ENCODE measurements around the gene S100A12.

Gene S100A12

DNA sequence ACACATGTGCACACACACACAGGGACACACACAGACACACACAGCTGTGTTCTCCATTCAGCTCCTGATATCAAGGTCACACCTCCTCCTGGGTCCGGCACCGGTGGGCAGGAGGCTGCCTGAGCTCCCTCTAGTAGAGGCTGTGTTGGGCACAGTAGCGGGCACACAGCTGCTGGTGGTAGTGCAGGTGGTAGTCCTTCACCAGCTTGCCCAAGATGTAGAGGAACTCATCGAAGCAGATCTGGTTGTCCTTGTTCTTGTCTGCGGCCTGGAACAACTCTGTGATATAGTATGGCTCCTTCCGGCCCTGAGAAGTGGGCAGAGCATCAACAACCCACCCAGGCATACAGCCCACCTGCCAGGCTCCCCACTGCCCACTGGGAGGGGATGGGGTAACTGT lies 21.0 kb upstream of the S100A12 start:
- FAIRE-seq, result no peak

DNA sequence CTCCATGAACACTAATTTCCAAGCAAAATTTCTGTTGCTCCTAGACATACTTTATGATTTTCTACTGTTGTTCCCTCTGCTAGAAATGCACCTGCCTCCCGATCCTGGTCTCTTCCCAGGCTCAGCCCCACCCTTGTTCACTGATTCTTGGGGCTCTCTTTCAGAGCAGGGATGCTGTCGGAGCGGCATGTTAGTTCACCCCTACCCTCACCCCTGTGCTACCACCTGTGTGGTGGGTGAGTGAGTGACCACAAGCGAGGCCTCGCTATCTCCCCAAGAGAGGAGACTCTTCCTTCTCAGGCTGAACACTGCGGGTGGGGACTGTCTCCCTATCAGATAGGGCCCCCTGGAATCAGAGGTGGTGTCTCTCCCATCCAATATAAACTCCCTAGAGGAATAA lies 20.4 kb upstream of the S100A12 start:
- FAIRE-seq, result no peak

DNA sequence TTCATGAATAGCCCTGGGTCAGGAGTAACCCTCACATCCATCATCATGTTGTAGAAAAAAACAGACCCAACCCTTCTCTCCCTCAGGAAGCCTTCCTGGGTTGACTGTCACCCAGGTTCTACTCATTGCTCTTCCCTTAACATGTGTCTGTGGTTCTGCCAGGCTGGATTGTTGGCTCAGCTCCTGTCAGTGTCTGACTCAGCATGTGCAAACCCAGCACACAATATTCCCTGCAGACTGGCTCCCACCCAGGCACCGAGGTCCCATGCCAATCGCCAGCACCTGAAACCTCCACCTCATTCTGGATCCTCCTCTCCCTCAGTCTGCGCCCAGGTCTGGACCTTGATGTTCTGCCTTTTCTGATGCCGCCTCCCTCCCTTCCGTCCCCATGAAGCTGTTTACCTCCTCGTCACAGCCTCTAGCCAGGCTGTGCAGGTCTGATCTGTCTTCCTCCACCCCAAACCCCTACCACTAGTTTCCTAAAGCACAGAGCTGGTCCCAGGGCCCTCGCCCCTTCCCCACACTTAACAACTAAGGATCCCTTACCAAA lies 19.8 kb upstream of the S100A12 start:
- no peak for FAIRE-seq

DNA sequence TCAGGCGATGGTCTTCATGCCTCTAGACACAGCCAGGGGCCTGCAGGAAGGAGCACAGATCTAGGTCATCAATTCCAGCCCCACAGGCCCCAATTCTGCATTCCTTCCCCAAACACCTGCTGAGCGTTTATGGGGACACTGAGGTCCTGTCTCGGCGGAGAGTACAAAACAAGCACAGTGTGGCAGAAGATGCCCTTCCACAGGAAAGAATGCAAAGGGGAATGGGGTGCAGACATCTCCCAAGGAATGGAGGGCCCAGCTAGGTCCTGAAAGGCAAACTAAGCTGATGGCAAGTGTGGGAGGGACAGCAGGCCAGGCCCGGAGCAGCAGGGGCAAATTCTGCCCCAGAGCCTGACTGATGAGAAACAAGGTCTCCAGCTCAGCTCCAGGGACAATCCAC lies 19.0 kb upstream of the S100A12 start:
- FAIRE-seq, result no peak

DNA sequence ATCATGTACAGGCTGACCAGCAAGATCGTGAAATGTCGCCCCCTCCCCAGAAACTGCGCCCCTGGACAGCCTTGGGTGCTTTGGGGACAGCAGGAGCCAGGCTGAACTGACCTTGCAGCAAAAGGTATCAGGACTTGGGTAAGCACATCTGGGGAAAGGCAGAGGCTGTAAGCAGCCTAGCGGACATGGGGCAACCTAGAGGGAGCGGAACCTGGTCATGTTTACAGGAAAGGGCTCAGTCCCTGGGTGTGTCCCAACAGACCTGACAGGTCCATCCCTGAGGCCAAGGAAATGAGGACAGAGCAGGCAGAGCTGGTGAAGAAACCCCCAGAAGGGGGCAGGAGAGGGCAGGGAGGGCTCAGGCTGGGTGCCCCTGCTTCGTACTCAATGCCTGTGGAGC lies 18.5 kb upstream of the S100A12 start:
- FAIRE-seq, result no peak

DNA sequence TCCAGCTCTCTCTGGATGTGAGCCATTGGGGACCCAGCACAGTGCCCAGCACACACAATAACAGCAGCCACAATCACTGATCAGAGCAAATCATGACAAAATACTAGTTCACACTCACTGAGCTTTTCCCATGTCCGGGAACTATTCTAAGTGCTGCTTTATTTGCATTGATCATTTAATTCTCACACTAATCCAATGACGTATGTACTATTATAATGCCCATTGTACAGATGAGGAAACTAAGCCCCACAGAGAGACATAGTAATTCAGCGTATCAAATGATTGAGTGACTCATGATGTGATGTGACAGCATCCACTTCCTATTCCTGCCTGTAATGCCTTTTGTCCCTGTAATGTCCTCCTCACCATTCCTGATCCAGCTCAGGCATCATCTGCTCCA lies 17.4 kb upstream of the S100A12 start:
- FAIRE-seq, result no peak

DNA sequence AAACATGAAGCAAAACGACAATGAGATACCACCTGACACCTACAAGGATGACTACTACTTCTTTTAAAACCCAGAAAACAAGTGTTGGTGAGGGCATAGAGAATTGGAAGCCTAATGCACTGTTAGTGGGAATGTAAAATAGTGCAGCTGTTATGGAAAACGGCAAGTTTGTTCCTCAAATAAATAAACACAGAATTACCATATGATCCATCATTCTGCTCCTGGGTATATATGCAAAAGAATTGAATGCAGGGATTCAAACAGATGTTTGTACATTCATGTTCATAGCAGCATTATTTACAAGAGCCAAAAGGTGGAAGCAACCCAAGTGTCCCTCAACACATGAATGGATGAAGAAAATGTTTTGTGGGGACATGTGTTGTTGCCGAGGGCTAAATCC lies 16.8 kb upstream of the S100A12 start:
- FAIRE-seq, result no peak

DNA sequence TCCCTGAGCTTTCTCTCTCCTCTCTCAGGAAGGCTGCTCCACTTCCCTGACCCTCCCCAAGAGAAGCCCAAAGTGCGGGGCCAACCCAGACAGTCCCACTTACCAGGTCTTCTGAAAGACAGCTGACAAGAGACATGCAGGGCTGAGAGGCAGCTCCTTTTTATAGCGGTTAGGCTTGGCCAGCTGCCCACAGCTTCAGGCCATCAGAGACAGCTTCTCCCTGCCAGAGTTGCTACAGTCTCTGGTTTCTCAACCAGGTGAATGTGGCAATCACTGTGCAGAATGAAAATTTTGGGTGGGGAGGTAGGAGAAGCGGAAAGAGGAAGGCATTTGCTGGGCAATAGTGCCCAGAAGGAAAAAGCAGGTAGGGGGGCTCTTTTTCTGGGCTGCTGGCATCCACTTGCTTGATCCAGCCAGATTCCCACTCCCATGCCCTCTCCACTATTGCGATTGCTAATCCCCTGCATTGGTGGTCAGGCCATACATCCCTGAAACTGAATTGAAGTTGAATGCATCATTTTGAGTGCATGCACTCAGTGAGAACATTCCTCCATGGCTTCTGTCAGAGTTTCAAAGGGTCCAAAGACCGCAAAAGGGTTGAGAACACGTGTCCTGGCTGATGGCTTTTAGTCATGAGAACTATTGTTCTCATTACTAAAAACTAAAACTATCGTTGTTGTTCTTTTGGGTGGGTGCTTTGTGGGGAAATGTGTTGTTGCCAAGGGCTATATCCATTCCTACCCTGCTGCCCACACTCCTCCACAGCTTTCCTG lies 15.7 kb upstream of the S100A12 start, which contains the start of gene S100A8:
Gene S100A8 (minus strand): TSS at position 136 of the 773 bp plus-strand sequence. CDS start 538 bp downstream, outside the sequence.
- no peak for FAIRE-seq

DNA sequence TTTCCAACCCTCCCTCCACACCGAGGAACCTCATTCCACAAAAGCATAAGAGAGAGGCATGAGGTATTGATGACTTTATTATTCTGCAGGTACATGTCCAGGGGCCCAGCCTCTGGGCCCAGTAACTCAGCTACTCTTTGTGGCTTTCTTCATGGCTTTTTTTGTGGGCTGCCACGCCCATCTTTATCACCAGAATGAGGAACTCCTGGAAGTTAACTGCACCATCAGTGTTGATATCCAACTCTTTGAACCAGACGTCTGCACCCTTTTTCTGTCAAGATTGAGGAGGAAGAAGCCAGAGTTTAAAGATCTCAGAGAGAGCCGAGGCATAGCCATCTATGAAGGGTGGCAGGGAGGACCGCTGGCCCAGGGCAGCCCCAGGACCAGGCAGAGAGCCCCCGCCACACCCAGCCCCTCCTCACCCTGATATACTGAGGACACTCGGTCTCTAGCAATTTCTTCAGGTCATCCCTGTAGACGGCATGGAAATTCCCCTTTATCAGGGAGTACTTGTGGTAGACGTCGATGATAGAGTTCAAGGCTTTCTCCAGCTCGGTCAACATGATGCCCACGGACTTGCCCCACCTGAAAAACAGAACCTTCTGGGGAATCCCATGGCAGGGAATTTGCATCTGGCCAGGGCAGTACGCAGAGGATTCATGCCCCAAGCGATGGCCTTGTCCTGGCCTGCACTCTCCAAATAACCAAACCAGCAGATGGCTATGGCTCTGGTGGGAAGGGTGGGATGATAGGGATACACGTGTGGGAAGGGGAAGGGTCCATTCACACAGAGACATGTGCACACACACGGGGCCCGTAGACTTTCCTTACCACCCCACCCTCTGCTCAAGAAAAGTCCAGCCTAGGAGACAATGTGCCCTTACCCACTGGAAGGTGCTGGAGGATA lies 14.8 kb upstream of the S100A12 start:
- no peak for FAIRE-seq

DNA sequence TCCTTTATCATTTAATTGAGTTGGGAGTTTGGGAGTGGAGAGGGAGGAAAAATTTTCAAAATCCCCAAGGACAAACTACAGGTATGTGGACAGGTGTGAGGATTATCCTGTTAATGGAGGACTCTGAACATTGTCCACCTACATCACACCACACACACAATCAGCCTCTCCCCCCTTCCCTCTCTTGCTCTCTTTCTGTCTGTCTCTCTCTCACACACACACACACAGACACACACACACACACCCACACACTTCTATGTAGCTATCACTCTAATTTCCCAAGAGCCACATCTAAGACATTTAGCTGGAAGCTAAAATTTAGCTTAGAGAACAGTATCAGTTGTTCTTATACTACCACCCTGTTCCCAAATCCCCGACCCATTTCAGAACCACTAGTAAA lies 14.0 kb upstream of the S100A12 start:
- FAIRE-seq, result no peak

DNA sequence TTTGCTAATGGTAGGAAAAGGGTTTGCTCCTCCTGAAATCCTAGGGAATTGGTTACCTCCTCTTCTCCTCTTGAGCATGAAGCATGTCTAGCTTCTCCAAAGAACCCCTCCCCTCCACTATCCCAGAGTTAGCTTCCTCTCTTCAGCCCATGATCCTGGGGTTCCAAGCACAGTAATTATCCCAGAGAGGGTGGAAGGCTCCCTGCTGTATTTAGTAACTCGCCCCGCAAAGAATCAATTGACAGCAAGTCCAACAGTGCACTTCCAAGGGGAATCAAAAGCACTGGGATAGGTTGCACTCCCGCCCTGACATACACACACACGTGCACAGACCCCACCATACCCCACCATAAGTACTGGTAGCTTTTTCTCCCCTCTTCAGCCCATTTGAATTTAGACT lies 12.4 kb upstream of the S100A12 start:
- no peak for FAIRE-seq

DNA sequence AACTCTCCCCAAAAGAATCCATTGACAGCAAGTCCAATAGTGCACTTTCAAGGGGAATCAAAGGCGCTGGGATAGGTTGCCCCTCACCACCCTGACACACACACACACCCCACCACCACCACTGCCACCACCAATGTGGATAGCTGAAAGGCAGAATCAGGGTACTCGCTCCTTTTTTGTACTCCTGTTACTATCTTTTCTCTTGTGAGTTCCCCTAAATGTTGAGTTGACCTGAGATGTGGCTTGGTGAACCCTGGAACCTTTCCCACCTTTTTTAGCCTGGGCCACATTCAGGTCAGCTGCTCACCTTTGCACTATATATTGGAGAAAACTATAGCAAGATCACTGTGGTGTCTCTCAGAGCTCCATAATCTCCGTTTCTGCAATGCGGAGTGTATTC lies 11.6 kb upstream of the S100A12 start:
- no peak for FAIRE-seq

DNA sequence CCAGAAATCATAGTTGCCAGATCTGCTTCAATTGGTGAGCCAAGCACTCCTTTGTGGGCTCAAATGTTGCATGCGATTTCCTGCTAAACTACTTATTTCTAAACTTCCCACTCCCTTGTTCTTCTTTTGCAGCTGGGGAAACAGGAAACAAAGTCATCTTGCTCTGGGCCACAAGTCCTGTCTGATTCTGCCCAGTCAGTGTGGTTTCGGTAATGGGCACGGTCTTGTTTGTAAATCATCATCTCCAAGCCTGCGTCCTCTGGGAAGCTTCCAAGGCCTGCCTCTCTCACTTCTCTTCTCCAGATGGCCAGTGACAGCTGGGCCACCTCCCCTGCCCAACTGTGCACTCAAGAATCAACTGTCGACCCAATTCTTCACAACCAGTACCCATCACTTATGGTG lies 11.1 kb upstream of the S100A12 start:
- FAIRE-seq, result no peak

DNA sequence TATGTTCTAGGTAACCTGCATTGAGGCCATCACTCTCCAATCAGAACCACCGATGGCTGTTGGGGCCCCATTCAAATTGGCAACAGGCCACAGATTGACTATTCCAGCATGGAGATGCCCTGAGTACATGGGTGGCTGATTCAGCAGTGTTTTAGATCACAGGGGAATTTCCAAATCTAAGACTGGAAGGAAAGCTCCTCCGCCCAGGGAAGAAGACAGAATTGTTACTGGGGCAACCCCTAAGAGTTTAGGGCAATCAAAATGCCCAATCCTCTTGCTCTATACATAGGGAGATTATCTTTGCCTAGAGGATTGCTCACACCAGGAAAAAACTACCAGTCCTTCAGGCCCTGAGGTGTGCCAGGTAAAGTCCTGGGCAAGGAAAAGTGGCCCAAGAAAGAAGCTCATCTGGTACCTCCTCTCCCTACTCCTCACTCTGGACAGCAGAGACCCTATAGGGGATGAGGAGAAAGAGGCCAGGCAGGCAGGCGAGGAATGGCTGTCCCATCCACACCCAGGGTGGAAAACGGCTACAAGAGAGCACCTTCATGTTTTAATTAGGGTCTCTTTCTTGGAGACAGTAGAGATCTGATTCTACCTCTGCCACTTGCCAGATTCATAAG lies 9.6 kb upstream of the S100A12 start:
- FAIRE-seq, result no peak

DNA sequence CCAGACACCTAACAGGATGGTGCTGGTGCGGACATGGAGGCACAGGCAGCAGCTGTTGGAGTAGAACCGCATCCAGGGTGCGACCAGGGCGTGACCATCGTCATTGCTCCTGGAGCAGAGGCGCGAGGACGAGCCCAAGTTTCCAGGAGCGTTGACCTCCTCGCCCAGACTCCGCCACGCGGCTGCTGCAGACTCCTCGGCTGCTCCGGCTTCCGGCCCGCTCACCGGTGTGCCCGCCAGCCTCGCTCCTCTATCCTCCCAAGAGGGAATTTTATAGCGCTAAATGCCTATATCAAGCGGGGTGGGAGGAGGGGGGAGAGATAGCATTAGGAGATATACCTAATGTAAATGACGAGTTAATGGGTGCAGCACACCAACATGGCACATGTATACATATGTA lies 5.3 kb upstream of the S100A12 start:
- FAIRE-seq, result no peak

DNA sequence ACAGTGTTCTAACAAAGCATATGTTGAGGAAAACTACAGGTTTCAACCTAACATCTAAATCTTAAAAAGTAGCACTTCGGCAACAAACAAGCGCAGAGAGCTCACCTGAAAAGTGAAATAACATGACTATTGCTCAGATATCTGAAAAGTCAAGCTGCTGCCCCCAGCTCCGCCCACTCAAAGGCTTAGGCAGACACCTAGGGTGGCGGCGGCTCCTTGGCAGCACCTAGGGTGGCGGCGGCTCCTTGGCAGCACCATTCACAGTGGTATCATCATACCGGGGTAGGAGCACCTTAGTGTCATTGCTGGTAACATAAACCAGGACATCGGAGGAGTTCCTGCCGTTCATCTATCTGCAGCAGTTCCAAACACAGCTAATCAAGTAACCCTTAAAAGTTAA lies 4.2 kb upstream of the S100A12 start:
- no peak for FAIRE-seq

DNA sequence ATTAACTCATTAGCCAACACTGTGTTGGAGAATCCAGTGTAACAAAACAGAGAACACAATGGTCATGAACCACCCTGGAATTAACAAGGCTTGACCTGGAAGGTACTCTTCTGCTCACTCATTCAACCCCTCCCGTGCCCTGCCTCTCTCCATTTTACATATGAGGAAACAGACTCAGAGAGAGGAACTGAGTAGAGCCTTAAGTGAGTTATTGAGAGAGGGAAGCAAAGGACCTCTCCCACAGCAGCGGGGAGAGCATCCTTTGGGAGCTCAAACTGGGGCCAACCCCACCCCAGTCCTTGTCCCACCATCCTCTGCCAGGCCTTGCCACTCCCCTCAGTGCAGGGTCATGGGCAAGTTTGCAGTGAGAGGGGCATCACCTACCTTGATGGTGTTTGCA lies 1.4 kb downstream of the S100A12 start:
- no peak for FAIRE-seq

DNA sequence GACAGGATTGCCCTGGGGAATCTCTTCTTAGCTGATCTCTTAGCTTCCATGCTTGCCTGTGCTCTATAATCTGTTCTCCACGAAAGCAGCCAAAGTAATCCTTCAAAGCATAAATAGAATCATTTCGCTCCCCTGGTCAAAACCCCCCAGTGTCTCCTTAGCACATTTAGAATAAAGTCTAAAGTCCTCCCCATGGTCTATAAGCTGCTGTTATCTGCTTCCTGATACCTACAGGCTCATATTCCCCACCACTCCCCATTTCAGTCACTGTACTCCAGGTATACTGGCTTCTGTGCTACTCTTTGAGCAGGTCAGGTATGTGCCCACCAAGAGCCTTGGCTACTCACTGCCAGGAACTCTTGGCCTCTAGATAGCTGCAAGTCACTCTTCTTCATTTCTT lies 2.9 kb downstream of the S100A12 start:
- no peak for FAIRE-seq

DNA sequence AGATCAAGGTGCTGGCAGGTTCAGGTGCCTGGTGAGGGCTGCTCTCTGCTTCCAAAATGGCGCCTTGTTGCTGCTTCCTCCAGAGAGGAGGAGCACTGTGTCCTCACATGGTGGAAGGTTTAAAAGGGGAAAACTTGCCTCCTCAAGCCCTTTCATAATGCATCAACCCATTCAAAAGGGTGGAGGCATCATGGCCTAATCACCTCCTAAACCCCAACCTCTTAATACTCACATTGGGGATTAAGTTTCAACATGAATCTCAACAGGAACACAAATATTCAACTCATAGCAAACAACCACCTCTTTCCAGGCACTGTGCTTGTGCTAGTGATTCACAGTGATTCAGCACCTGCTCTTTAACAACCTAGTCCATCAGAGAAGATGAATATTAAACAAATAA lies 4.2 kb downstream of the S100A12 start:
- no peak for FAIRE-seq

DNA sequence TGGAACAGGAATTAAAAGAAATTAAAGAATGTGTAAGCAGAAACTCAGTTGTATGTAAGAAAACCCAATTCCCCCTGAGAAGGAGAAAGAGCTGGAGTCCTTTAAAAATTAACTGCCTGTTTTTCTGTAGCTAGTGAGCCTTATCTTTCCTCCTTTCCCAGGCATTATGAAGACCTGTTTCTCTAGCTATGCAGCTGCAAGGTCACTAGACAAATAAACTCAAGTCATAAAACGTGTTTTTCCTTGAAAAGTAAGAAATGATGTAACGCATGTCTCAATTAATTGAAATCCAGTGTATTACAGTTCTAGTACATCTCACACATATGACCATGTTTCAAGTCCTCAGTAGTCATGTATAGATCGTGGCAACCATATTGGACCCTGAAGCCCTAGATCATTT lies 5.3 kb downstream of the S100A12 start:
- no peak for FAIRE-seq

DNA sequence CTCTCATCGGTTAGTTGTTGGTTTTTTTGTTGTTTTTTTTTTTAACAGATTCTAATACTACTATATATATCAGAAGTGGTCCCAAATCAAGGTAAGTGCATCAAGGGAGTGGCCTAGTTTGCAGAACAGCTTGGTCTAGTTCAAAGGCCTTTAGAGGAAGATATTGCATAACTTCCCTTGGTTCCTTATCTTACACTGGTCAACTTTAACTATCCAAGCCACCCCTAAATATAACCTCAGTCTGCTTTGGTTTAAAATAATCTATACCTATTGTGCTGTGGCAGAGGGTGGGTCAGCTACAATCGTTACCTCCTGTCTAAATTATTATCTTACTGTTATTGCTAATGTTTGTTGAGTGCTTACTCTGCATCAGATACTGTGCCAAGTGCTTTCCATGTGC lies 6.9 kb downstream of the S100A12 start:
- no peak for FAIRE-seq

DNA sequence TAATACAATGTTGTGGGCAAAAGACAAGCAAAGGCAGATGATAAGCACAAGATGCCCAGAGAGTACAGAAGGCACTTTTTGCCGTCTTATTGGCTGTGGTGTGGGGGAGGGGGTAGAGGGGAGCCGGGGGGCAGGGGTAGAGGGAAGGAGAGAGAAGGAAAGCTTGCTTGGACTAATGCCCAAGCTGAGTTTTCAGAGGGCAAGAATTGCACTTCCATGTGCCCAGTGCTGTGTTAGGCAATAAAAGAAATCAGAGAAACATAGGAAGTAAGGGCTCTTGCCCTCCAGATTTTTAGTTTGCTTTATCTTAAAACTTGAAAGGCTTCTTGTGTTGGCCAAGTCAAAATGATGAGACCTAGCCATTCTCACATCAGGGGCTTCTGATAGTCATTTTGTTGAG lies 8.3 kb downstream of the S100A12 start:
- no peak for FAIRE-seq

DNA sequence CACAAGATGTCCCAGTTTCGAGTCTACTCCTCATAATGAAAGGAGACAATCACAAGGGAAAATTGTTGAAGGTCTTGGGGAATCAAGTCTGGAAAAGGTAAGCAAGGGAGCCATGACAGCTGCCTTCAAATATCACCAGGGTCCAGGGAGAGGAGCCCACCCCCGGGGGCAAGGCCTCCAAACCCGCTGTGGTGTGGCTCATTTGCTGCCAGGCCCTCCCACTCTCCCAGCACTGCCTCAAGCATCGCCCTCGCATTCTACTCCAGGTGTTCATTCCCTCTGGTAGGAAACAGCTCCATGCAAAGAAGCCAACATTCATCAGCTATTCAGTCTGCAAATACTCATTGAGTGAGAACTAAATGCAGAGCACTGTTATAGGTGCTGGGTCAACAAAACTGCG lies 9.2 kb downstream of the S100A12 start:
- FAIRE-seq, result no peak

All from endometrium (tissue), 2 donors.